IMR-90 (cell line): ENCODE measurements around the gene SGMS1.

Source experiments
- MAFK ChIP-seq: IDR thresholded peaks from 2 replicates; pipeline ENCODE4 v1.6.1; 2012; ENCODE audit warnings: low read depth, low read length, improper control_type of control experiment
- POLR2A ChIP-seq: IDR thresholded peaks from 2 replicates; pipeline ENCODE4 v1.6.1; 2012; ENCODE audit warnings: mild to moderate bottlenecking, low read depth, low read length
- RAD21 ChIP-seq: IDR thresholded peaks from 2 replicates; pipeline ENCODE4 v1.6.1; 2012; ENCODE audit warnings: low read length, improper control_type of control experiment
- RCOR1 ChIP-seq: IDR thresholded peaks from 2 replicates; pipeline ENCODE4 v1.6.1; 2012; ENCODE audit warnings: mild to moderate bottlenecking, low read length, improper control_type of control experiment; ENCODE audit not compliant: insufficient replicate concordance
- RFX5 ChIP-seq: IDR thresholded peaks from 2 replicates; pipeline ENCODE4 v1.8.0; 2012; ENCODE audit warnings: low read depth, mild to moderate bottlenecking, low read length, moderate library complexity
- SMC3 ChIP-seq: fragments of 150-350 bp; IDR thresholded peaks from 2 replicates; pipeline ENCODE4 v1.6.1; 2016; ENCODE audit warnings: low read depth, mild to moderate bottlenecking, antibody characterized with exemption, low read length, moderate library complexity
- TF ChIP-seq, protein P1 (sequence below): conservative IDR thresholded peaks from 2 replicates; pipeline ENCODE4 v1.5.1; 2012; ENCODE audit warnings: mild to moderate bottlenecking, low read depth, low read length, improper control_type of control experiment
- TF ChIP-seq, protein P2 (sequence below): fragments of 150-350 bp; IDR thresholded peaks from 2 replicates; pipeline ENCODE4 v1.6.1; 2017; ENCODE audit warnings: mild to moderate bottlenecking, antibody characterized with exemption, low read length, low read depth
- TF ChIP-seq, protein P3 (sequence below): fragments of 150-350 bp; IDR thresholded peaks from 2 replicates; pipeline ENCODE4 v1.6.1; 2016; ENCODE audit warnings: low read depth, mild to moderate bottlenecking, low read length, moderate library complexity, borderline replicate concordance

DNA sequence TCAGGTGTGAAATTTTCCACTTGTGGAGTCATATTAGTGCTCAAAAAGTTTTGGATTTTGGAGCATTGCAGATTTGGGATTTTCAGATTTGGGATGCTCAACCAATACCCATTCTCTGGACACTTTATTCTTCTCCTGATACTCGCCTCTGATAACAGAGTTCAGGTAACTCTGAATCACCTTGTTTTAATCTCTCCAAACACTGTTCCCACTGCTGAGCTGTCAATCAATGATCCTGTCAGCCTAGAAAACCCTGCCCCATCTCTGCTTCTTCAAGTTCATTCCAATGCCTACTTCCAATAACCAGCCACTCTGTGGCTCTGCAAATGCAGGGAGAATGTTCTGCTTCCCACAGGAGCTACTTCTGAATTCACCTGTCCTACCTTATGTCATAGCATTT, 21.8 kb downstream of the SGMS1 start:
- TF ChIP-seq, protein P1, sequence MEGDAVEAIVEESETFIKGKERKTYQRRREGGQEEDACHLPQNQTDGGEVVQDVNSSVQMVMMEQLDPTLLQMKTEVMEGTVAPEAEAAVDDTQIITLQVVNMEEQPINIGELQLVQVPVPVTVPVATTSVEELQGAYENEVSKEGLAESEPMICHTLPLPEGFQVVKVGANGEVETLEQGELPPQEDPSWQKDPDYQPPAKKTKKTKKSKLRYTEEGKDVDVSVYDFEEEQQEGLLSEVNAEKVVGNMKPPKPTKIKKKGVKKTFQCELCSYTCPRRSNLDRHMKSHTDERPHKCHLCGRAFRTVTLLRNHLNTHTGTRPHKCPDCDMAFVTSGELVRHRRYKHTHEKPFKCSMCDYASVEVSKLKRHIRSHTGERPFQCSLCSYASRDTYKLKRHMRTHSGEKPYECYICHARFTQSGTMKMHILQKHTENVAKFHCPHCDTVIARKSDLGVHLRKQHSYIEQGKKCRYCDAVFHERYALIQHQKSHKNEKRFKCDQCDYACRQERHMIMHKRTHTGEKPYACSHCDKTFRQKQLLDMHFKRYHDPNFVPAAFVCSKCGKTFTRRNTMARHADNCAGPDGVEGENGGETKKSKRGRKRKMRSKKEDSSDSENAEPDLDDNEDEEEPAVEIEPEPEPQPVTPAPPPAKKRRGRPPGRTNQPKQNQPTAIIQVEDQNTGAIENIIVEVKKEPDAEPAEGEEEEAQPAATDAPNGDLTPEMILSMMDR: no peak
- TF ChIP-seq RFX5 (no peak), RAD21 (no peak), POLR2A (no peak), MAFK (no peak), RCOR1 (no peak), SMC3 (no peak)
- TF ChIP-seq, protein P2, sequence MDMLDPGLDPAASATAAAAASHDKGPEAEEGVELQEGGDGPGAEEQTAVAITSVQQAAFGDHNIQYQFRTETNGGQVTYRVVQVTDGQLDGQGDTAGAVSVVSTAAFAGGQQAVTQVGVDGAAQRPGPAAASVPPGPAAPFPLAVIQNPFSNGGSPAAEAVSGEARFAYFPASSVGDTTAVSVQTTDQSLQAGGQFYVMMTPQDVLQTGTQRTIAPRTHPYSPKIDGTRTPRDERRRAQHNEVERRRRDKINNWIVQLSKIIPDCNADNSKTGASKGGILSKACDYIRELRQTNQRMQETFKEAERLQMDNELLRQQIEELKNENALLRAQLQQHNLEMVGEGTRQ: no peak
- TF ChIP-seq, protein P3, sequence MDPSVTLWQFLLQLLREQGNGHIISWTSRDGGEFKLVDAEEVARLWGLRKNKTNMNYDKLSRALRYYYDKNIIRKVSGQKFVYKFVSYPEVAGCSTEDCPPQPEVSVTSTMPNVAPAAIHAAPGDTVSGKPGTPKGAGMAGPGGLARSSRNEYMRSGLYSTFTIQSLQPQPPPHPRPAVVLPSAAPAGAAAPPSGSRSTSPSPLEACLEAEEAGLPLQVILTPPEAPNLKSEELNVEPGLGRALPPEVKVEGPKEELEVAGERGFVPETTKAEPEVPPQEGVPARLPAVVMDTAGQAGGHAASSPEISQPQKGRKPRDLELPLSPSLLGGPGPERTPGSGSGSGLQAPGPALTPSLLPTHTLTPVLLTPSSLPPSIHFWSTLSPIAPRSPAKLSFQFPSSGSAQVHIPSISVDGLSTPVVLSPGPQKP: no peak
